HG03159 (cell line): ENCODE data around the gene TTC33.

Source experiments
- ATAC-seq: cut with Tn5 transposase; IDR thresholded peaks from one replicate; pipeline ENCODE4 v1.9.1; 2021; ENCODE audit warnings: mild to moderate bottlenecking, moderate library complexity; ENCODE audit not compliant: unreplicated experiment

The TTC33 gene

GRCh38 chr5:40681363-40682153 is 74.2 kb downstream of the TTC33 start:
- no peak for ATAC-seq

GRCh38 chr5:40680741-40681362 is 74.9 kb downstream of the TTC33 start:
- ATAC-seq, result no peak

GRCh38 chr5:40679913-40680681 is 75.7 kb downstream of the TTC33 start, which contains the start of gene PTGER4:
PTGER4 (plus strand) TSS chr5:40679915; CDS start chr5:40680994, 1,079 bp downstream.
- peak; percentile 26 for ATAC-seq

GRCh38 chr5:40679148-40679912 is 76.4 kb downstream of the TTC33 start:
- peak; percentile 61 for ATAC-seq

GRCh38 chr5:40678460-40679147 is 77.2 kb downstream of the TTC33 start:
- no peak for ATAC-seq

GRCh38 chr5:40678026-40678425 is 77.7 kb downstream of the TTC33 start:
- no peak for ATAC-seq

- no peak for ATAC-seq
These were observed 78.3 kb downstream of the TTC33 start for GRCh38 chr5:40677456-40677855.

- no peak for ATAC-seq
These were observed 79.0 kb downstream of the TTC33 start for GRCh38 chr5:40676613-40677343.

GRCh38 chr5:40675396-40676133 is 80.2 kb downstream of the TTC33 start:
- ATAC-seq, result no peak

- ATAC-seq, result no peak
These were observed 81.0 kb downstream of the TTC33 start for GRCh38 chr5:40674661-40675235.

GRCh38 chr5:40672425-40672824 is 83.3 kb downstream of the TTC33 start:
- no peak for ATAC-seq

GRCh38 chr5:40669606-40670390 is 86.0 kb downstream of the TTC33 start:
- ATAC-seq, result no peak

- no peak for ATAC-seq
These were observed 88.5 kb downstream of the TTC33 start for GRCh38 chr5:40667161-40667663.

GRCh38 chr5:40666657-40667056 is 89.1 kb downstream of the TTC33 start:
- no peak for ATAC-seq

GRCh38 chr5:40665635-40666298 is 90.0 kb downstream of the TTC33 start:
- no peak for ATAC-seq

- no peak for ATAC-seq
These were observed 95.0 kb downstream of the TTC33 start for GRCh38 chr5:40660751-40661150.

GRCh38 chr5:40656766-40657165 is 99.0 kb downstream of the TTC33 start:
- no peak for ATAC-seq
